Esophagus (tissue), 2 donors: ENCODE data around the gene TMC1. TPM values are rescaled to one million over a fixed set of nuclear protein-coding genes. Genes with fewer than 3 reads are reported as not detected.
"Not testable (repeated sequence)": the region's sequence is repeated elsewhere in the genome, so short reads cannot be mapped to it uniquely, and the experiment has no call there.

ENCODE experiments used
- H3K27ac ChIP-seq, 2 donors: one replicate each; pipeline ENCODE4 v1.5.1; 2013; ENCODE audit warnings: low read depth in 2 of 2, mild to moderate bottlenecking in 2 of 2, inconsistent platforms in 1 of 2, low read length in 1 of 2, moderate library complexity in 1 of 2
- H3K27me3 ChIP-seq, 2 donors: one replicate each; pipeline ENCODE4 v1.6.1; 2013; ENCODE audit warnings: low read length in 2 of 2, control low read depth in 1 of 2, mild to moderate bottlenecking in 1 of 2; ENCODE audit not compliant: insufficient read depth in 2 of 2, control insufficient read depth in 1 of 2
- H3K36me3 ChIP-seq, 2 donors: one replicate each; pipeline ENCODE4 v1.6.1; 2013; ENCODE audit warnings: low read length in 1 of 2; ENCODE audit not compliant: control insufficient read depth in 2 of 2, insufficient read depth in 2 of 2
- H3K4me1 ChIP-seq, 2 donors: one replicate each; pipeline ENCODE4 v1.6.1; 2013; ENCODE audit warnings: low read length in 1 of 2; ENCODE audit not compliant: control insufficient read depth in 2 of 2, insufficient read depth in 2 of 2
- H3K4me3 ChIP-seq, 2 donors: one replicate each; pipeline ENCODE4 v1.5.1; 2013; ENCODE audit warnings: low read length in 2 of 2, mild to moderate bottlenecking in 2 of 2, low read depth in 1 of 2, moderate library complexity in 1 of 2
- H3K9me3 ChIP-seq, 2 donors: one replicate each; pipeline ENCODE4 v1.6.1; 2013; ENCODE audit warnings: mild to moderate bottlenecking in 2 of 2, low read depth in 1 of 2, low read length in 1 of 2, moderate library complexity in 1 of 2; ENCODE audit not compliant: control insufficient read depth in 2 of 2, insufficient read depth in 1 of 2
- WGBS, 2 donors: extraction: QIAGEN DNeasy Blood & Tissue Kit; methylation state at CpG; one replicate each; pipeline ENCODE4 v1.1.7; 2013; 5-methylcytosine and 5-hydroxymethylcytosine counted together
- polyA plus RNA-seq, 2 donors: library from polyadenylated mRNA; stranded (reverse); fragments of 200-250 nt; gene quantifications; one replicate each; pipeline ENCODE4 v1.2.3, GENCODE V29; 2013
- donor health status: healthy with polysubstance abuse.
- donor health status: Bipolar disorder and iron deficiency.

The TMC1 gene
- polyA plus RNA-seq, 2 donors, result 6.1 to 10.3 TPM

DNA sequence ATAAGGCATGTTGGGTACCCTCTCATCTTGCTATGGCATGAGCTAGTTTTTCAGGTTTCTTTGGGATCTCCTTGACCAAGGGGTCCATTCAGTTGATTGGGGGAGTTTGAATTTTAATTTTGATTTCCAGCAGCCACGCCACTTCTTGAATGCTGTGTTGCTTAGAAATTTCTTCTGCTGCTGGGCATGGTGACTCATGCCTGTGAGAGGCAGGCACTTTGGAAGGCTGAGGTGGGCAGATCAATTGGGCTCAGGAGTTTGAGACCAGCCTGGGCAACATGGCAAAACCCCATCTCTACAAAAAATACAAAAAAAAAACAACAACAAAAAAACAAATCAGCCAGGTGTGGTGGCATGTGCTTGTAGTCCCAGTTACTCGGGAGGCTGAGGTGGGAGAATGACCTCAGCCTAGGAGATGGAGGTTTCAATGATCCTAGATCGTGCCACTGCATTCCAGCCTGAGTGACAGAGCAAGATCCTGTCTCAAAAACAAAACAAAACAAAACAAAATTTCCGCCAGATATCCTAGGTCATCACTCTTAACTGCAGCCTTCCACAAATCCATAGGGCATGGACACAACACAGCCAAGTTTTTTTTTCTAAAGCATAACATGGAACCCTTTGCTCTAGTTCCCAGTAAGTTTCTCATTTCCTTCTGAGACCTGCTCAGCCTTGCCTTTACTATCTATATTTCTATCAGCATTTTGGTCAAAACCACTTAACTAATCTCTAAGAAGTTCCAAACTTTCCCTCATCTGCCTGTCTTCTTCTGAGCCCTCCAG, 17.7 kb downstream of the TMC1 start:
- Histone ChIP-seq H3K36me3 (no peaks in the 10 kb centered on the region), H3K4me3 (no peak overlapping the region), H3K27ac (no peak overlapping the region), H3K4me1 (no peaks in the 10 kb centered on the region), H3K9me3 (no peaks in the 10 kb centered on the region), H3K27me3 (no peaks in the 10 kb centered on the region)
- WGBS, 2 donors, result 85 to 91% methylated on average over 4 of the region's 4 CpGs

GRCh38 chr9:72539824-72540347, 18.5 kb downstream of the TMC1 start:
- H3K27ac ChIP-seq, result no peak overlapping the region
- 70 to 81% methylated on average over 6 of the region's 6 CpGs for WGBS, 2 donors

DNA sequence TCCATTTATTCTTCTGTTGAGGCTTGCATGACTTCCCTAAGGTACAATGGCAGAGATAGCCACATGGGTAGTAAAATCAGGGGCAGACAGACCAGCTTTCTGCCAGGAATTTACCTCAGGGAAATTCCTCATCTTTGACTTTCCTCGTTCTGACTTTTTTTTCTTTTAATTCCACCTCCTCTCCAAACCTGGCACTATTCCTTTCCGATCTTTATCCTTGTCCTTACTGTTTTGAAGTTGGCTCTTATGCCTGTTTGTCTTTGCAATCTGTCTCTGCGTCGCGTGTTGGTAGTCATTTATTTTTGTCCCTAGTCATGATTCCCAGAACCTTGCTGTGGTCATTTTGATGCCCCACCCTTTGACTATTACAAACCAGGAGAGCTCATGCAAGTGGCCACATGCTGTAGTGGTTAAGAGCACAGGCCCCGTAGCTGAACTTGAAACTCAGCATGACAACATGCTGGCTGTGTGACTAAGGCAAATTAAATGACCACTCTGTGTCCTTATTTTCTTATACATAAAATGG, 19.0 kb downstream of the TMC1 start:
- H3K9me3 ChIP-seq, result no peaks in the 10 kb centered on the region
- no peaks in the 10 kb centered on the region for H3K27me3 ChIP-seq
- WGBS, 2 donors, result 36 to 41% methylated on average over 6 of the region's 6 CpGs
- no peak overlapping the region for H3K27ac ChIP-seq
- H3K4me1 ChIP-seq, result no peaks in the 10 kb centered on the region
- H3K36me3 ChIP-seq, result no peaks in the 10 kb centered on the region
- H3K4me3 ChIP-seq, result no peak overlapping the region

More at GRCh38 chr9:72539824-72540347, 18.5 kb downstream of the TMC1 start:
- no peak overlapping the region for H3K4me3 ChIP-seq
- H3K9me3 ChIP-seq, result no peaks in the 10 kb centered on the region
- no peaks in the 10 kb centered on the region for H3K27me3 ChIP-seq
- H3K36me3 ChIP-seq, result no peaks in the 10 kb centered on the region
- H3K4me1 ChIP-seq, result no peaks in the 10 kb centered on the region

DNA sequence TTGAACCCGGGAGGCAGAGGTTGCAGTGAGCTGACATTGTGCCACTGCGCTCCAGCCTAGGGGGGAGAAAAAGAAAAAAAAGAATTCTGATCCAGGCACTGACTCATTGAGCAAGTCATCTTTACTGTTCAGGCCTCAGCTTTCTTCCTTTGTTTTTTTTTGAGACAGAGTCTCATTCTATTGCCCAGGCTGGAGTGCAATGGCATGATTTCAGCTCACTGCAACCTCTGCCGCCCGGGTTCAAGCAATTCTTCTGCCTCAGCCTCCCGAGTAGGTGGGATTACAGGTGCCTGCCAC, 21.1 kb downstream of the TMC1 start:
- not testable (repeated sequence) for H3K4me1 ChIP-seq, H3K36me3 ChIP-seq, H3K27me3 ChIP-seq, H3K4me3 ChIP-seq, H3K27ac ChIP-seq, H3K9me3 ChIP-seq
- WGBS, 2 donors, result 55 to 67% methylated on average over 5 of the region's 5 CpGs

GRCh38 chr9:72542917-72543316, 21.5 kb downstream of the TMC1 start:
- WGBS, 2 donors, result 88 to 93% methylated on average over 1 of the region's 1 CpG
- Histone ChIP-seq H3K9me3 (no peaks in the 10 kb centered on the region), H3K27ac (no peak overlapping the region), H3K4me1 (no peaks in the 10 kb centered on the region), H3K27me3 (no peaks in the 10 kb centered on the region), H3K36me3 (no peaks in the 10 kb centered on the region), H3K4me3 (no peak overlapping the region)

DNA sequence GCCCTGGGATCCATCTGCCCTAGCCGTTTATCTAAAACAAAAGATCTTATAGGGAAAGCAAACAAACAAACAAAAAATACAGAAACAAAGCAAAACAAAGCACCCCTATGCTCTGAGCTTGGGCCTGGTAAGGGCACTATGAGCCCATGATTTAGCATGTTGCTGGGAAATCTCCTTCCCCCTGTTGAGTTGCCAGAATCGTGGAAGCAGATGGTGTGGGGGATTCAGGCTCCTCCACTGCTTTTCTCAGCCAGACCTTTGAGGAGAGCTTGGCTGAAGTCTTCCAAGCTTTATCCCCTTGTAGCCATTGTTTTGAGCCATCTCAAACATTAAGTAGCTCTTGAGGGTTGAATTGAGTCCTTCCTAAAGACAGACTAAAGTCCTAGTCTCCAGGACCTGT, 29.9 kb downstream of the TMC1 start:
- Histone ChIP-seq H3K27me3 (no peaks in the 10 kb centered on the region), H3K27ac (no peak overlapping the region), H3K9me3 (no peaks in the 10 kb centered on the region), H3K36me3 (no peaks in the 10 kb centered on the region), H3K4me3 (no peak overlapping the region), H3K4me1 (no peaks in the 10 kb centered on the region)
- WGBS, 2 donors, result 72 to 76% methylated on average over 2 of the region's 2 CpGs

DNA sequence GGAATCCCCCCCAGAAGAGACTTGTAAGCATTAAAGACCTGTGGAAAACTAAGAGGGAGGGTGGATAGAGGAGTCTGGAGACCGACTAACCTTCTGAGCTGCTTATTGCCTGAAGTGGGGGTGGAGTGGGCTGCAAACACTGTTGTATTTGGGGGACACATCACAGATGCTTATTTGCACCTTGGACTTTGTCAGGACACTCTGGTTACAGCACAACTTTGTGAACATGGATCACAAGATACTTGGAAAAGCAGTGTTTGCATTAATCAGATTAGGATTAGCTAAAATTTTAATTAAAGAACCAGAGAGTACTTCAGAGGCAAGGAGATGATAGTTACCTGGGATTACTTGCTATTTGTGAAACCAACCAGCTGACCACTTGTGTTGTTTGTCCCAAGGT, 30.9 kb downstream of the TMC1 start:
- WGBS, 2 donors, result 64 to 85% methylated on average over 1 of the region's 1 CpG
- no peaks in the 10 kb centered on the region for H3K4me1 ChIP-seq
- H3K4me3 ChIP-seq, result no peak overlapping the region
- H3K27me3 ChIP-seq, result no peaks in the 10 kb centered on the region
- H3K36me3 ChIP-seq, result no peaks in the 10 kb centered on the region
- H3K9me3 ChIP-seq, result no peaks in the 10 kb centered on the region
- H3K27ac ChIP-seq, result no peak overlapping the region

- WGBS, 2 donors, result 20% methylated on average over 3 of the region's 3 CpGs
- no peaks in the 10 kb centered on the region for H3K4me1 ChIP-seq
- H3K27ac ChIP-seq, result no peak overlapping the region
- no peak overlapping the region for H3K4me3 ChIP-seq
- no peaks in the 10 kb centered on the region for H3K27me3 ChIP-seq
- H3K36me3 ChIP-seq, result no peaks in the 10 kb centered on the region
- H3K9me3 ChIP-seq, result no peaks in the 10 kb centered on the region
These were observed 32.8 kb downstream of the TMC1 start for GRCh38 chr9:72554221-72554641.

DNA sequence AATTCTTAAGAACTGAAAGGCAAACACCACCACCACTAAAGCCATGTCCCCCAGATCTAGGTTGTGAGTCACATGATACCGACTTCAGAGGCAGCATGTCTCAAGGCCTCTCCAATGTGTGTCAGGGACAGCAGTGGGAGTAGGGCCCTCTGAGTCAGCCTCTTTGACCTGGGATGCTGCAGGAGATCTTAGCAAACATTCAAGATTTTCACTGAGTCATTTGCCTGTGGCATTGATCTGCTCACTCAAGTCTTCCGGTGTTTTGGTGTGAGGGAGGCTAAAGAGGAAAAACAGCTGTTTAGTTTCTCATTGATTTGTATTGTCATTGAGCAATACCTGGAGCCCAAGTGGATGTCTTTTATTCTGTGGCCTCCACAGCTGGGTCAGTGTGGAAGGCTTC, 36.1 kb downstream of the TMC1 start:
- Histone ChIP-seq H3K27me3 (no peaks in the 10 kb centered on the region), H3K4me1 (no peaks in the 10 kb centered on the region), H3K9me3 (no peaks in the 10 kb centered on the region), H3K4me3 (no peak overlapping the region), H3K27ac (peak overlapping the region; percentile 30 to 63), H3K36me3 (no peaks in the 10 kb centered on the region)
- WGBS, 2 donors, result 26 to 61% methylated on average over 2 of the region's 2 CpGs

GRCh38 chr9:72560086-72560485, 38.7 kb downstream of the TMC1 start:
- Histone ChIP-seq H3K9me3 (no peaks in the 10 kb centered on the region), H3K4me1 (no peaks in the 10 kb centered on the region), H3K36me3 (no peaks in the 10 kb centered on the region), H3K27ac (no peak overlapping the region), H3K4me3 (no peak overlapping the region), H3K27me3 (no peaks in the 10 kb centered on the region)
- 79 to 88% methylated on average over 1 of the region's 1 CpG for WGBS, 2 donors
